ENCODE results near the gene PLEKHB2.
"Not testable (repeated sequence)": the region's sequence is repeated elsewhere in the genome, so short reads cannot be mapped to it uniquely, and the experiment has no call there.

The PLEKHB2 gene

GRCh38 chr2:131093696-131094462 lies 11.3 kb upstream of the PLEKHB2 start:
- DNase-seq = peak; percentile 69

GRCh38 chr2:131094463-131095281 lies 10.5 kb upstream of the PLEKHB2 start:
- DNase-seq = no peak

GRCh38 chr2:131103165-131103564 lies 2.0 kb upstream of the PLEKHB2 start:
- no peak for DNase-seq

- DNase-seq = peak; percentile 20
Observed at GRCh38 chr2:131104487-131105155, 515 bp upstream of the PLEKHB2 start.

- no peak for DNase-seq
Observed at GRCh38 chr2:131105950-131106801, 1.0 kb downstream of the PLEKHB2 start.

GRCh38 chr2:131112529-131112928 lies 7.4 kb downstream of the PLEKHB2 start:
- no peak for DNase-seq

GRCh38 chr2:131113566-131114227 lies 8.6 kb downstream of the PLEKHB2 start:
- DNase-seq = no peak

- not testable (repeated sequence) for DNase-seq
Observed at GRCh38 chr2:131114950-131115349, 9.8 kb downstream of the PLEKHB2 start.

- DNase-seq = no peak
Observed at GRCh38 chr2:131115752-131116151, 10.6 kb downstream of the PLEKHB2 start.

GRCh38 chr2:131120815-131121317 lies 15.7 kb downstream of the PLEKHB2 start:
- DNase-seq = no peak

GRCh38 chr2:131121464-131121863 lies 16.3 kb downstream of the PLEKHB2 start:
- DNase-seq = no peak

GRCh38 chr2:131122496-131122895 lies 17.4 kb downstream of the PLEKHB2 start:
- DNase-seq = no peak

- DNase-seq = no peak
Observed at GRCh38 chr2:131123192-131123591, 18.1 kb downstream of the PLEKHB2 start.

- no peak for DNase-seq
Observed at GRCh38 chr2:131125195-131125757, 20.1 kb downstream of the PLEKHB2 start.

GRCh38 chr2:131126436-131126835 lies 21.3 kb downstream of the PLEKHB2 start:
- DNase-seq = no peak

GRCh38 chr2:131127076-131127475 lies 21.9 kb downstream of the PLEKHB2 start:
- DNase-seq = no peak

- no peak for DNase-seq
Observed at GRCh38 chr2:131127981-131128380, 22.8 kb downstream of the PLEKHB2 start.

GRCh38 chr2:131130298-131130596 lies 25.1 kb downstream of the PLEKHB2 start:
- DNase-seq = no peak

- no peak for DNase-seq
Observed at GRCh38 chr2:131132729-131133128, 27.6 kb downstream of the PLEKHB2 start.

GRCh38 chr2:131140581-131140980 lies 35.4 kb downstream of the PLEKHB2 start:
- no peak for DNase-seq

GRCh38 chr2:131142849-131143248 lies 37.7 kb downstream of the PLEKHB2 start:
- DNase-seq = no peak

- DNase-seq = no peak
Observed at GRCh38 chr2:131143803-131144202, 38.7 kb downstream of the PLEKHB2 start.
